Measurements from ENCODE around the gene NAALADL2.

The NAALADL2 gene

GRCh38 chr3:175619369-175619768 lies 760.2 kb downstream of the NAALADL2 start:
- no peak for DNase-seq

DNA sequence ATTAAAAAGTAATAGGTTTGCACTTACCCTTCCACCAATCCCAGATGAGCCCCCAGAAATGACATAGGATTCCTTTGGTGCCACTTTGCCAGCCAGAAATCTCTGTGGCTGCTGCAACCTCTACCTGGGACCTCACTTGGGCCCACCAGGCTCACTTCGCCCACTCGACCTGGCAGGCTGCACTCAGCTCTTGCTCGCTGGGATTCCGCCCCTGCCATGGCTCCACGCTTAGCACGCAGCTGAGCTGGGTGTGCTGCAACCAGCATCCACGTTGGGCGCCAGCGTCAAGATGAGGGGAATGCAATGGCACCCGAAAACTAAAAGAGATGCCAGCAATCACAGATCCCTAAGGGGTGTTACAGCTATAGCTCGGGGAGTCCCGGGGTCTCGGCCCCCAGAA lies 761.0 kb downstream of the NAALADL2 start:
- no peak for DNase-seq

DNA sequence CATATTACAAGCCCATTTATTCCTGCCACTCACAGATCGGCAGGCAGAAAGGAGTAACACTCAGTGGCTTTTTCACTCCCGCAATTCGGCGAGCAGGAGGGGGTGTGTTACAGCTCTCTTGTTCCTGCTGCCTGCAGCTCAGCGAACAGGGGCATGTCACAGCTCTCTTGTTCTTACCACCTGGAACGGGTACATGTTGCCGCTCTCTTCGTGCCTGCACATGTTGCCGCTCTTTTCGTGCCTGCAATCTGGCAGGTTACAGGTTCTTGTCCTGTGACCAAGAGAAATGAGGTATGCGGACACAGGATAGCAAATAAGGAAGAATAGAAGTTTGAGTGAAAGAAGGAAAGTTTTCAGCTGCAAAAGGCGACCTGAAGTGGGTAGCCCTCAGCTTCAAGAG lies 761.4 kb downstream of the NAALADL2 start:
- DNase-seq = no peak

DNA sequence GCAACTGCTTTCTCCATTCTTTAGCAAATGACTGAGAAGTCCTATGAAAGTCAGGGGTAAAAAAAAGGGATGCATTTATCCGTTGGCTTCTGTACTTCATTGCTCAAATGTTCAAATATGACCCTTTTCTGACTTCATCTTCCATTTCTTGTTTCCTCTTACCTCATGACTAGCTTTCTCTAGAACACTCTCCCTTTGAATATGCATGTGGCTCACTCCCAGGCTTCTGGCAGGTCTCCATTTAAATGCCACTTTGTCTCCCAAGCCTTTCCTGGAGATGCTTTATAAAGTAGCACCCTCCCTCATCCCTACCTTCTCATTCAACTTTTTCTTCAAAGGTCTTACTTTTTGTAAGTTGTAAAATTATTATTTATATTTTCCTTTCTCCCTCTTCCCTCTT lies 781.8 kb downstream of the NAALADL2 start:
- DNase-seq = no peak

DNA sequence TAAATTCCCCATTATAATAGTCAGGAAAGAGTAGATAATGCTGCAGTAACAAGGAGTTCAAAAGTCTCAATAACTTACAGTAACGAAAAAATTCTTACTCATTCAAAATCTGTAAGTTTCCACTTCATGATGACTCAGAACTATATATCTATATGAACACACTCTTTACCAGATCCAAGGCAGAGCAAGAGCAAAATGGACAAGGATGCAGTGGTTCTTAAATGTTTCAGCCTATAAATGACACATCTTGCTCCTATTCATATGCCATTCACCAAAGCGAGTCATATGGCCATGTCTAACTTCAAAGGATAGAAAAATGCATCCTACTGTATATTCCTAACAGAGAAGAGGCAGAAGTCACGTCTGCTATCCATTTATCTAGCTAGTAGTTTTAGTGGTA lies 787.7 kb downstream of the NAALADL2 start:
- DNase-seq = no peak

GRCh38 chr3:175648899-175649298 lies 789.8 kb downstream of the NAALADL2 start:
- DNase-seq = no peak

DNA sequence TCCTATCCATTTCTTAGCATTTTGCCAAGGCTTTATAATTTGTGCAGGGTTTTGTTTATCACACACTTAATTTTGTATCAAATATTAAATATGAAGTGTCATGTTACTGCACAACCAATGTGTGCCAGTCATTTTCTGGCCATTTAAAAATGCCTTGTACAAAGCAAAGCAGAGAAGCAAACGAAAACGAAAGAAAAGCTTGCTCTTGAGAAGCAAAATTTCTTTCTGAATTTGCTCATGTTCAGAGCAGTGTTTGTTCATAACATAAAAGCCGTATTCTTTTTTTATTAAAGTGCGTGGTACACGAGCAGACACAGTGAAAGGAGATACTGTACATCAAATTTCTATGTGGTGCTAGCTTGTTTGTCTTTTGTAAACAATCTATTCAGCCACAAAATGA lies 792.6 kb downstream of the NAALADL2 start:
- no peak for DNase-seq

- DNase-seq = no peak
Observed at GRCh38 chr3:175655351-175655750, 796.2 kb downstream of the NAALADL2 start.

GRCh38 chr3:175656461-175656860 lies 797.3 kb downstream of the NAALADL2 start:
- no peak for DNase-seq

DNA sequence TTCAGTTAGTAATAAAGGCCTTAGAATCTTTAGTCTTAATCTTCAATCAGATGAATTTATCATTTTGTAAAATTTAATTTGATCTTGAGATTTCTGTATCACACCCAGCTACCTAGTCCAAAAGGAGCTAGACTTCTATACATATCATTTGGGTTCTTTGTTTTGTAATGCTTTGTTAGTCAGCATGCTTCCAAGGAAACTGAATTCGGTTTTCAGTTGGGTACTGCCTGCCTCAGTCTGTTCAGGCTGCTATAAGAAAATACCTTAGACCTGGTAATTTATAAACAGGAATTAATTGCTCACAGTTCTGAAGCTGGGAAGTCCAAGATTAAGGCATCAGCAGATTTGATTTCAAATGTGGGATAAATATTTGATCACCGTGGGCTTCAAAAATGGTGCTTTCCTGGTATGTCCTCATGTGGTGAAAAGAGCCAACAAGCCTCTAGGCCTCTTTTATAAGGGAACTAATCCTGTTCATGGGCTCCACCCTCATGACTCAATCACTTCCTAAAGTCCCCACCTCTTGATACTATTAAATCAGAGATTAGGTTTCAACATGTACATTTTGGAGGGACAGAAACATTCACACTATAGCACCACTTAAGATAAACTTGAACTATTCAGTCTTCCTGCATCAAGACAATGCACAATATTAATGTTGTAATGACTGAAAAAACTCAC lies 800.7 kb downstream of the NAALADL2 start:
- DNase-seq = no peak

- DNase-seq = no peak
Observed at GRCh38 chr3:175662815-175663214, 803.7 kb downstream of the NAALADL2 start.

DNA sequence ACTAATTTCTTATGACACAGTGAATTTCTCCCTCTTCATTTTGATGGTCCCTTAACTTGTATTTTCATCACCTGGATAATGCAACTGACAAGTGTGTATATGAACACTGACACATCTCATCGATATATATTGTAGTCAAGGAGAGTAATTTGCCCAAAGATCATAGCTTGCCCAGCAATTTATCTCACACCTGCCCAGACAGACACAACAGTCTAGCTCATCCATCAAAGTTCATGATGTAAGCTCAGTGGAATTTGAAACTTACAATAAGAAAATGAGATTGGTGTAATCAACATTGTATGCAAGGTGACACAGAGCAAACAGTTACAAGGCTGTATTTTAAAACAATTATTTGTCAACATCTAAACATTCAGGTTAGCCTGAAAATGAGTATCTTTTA lies 805.8 kb downstream of the NAALADL2 start:
- DNase-seq = no peak

- no peak for DNase-seq
Observed at GRCh38 chr3:175668300-175668699, 809.2 kb downstream of the NAALADL2 start.

DNA sequence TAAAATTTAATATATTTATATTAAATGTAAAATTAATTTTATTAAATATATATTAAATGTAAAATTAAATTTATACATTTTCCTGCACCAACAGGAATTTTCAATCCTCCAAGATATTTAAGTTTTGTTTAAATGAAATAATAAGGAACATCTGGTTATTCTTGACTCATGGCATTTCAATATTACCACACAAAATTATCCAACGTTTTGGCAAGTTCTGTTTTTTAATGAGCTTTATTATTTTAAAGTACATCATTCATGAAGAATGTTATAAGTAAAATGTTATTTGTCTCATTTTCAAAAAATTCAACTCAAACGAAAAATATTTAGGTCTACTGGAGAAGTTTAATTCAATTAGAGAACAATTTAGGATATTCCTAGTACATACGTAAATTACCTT lies 811.4 kb downstream of the NAALADL2 start:
- DNase-seq = no peak

- DNase-seq = no peak
Observed at GRCh38 chr3:175672119-175672689, 813.1 kb downstream of the NAALADL2 start.

GRCh38 chr3:175679568-175679967 lies 820.4 kb downstream of the NAALADL2 start:
- DNase-seq = no peak

- DNase-seq = no peak
Observed at GRCh38 chr3:175692256-175692655, 833.1 kb downstream of the NAALADL2 start.

DNA sequence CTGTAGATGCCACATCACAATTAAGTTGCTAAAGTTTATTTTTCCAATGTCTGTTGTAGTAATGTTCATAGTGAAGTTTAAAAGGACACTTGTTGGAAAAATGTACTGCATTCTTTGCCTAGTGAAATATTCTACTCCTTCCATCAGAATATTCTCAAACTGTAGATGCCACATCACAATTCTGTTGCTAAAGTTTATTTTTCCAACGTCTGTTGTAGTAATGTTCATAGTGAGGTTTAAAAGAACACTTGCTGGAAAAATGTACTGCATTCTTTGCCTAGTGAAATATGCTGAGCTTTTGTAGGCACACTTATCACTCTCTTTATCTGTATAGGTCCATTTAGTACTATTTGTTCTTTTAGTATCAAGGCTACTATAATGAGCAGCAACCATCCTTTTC lies 836.1 kb downstream of the NAALADL2 start:
- DNase-seq = no peak

- no peak for DNase-seq
Observed at GRCh38 chr3:175702956-175703355, 843.8 kb downstream of the NAALADL2 start.

- DNase-seq = no peak
Observed at GRCh38 chr3:175704366-175705055, 845.4 kb downstream of the NAALADL2 start.

- no peak for DNase-seq
Observed at GRCh38 chr3:175713268-175713667, 854.1 kb downstream of the NAALADL2 start.

- no peak for DNase-seq
Observed at GRCh38 chr3:175716446-175716845, 857.3 kb downstream of the NAALADL2 start.

DNA sequence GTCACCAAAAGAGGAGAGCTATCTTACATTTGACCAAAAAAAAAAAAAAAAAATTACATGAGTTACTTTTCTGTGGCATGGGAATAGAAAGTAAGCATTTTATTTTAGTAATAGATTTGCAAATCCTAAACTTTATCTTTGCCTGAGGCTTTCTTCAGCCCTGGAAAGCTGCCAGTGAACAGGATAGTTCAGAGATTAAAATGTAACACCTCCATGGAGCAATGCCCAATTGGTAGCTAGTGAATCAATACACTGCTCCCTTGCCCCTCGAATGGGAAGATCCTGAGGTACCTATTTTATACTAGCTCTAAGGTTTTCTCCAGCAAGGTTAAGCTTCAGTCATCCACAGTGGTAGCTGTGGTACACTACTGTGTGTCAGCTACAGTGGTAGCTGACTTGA lies 867.1 kb downstream of the NAALADL2 start:
- DNase-seq = no peak

DNA sequence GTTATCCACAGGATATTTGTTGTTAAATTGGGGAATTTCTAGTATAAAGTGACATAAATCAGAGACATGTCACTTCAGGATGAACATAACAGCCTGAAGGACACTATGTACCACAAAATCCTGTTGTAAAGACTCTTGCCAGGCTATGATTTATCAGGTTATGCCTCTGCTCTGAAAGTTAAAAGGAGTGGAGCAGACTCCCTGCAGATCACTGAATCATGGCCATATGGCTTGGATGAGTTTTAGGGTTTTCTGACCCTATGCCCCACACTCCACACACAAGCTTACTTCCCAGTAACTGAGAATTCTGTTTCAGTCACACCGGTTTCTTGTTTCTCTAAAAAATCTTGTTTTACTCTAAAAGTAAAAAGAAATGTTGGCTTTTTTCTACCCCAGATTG lies 869.4 kb downstream of the NAALADL2 start:
- DNase-seq = no peak

DNA sequence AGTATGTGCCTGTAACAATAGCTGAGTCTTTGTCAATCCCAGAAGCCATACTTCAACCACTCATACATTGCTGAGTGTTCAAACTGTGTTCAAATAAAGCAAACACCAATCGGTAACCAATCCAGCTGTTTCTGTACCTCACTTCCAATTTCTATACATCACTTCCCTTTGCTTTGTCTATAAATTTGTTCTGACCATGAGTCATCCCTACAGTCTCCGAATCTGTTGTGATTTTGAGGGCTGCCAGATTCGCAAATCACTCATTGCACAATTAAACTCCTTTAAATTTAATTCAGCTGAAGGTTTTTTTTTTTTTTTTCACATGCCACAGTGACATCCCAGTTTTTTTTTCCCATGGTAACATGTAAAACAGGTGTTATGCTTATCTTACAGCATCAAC lies 870.3 kb downstream of the NAALADL2 start:
- no peak for DNase-seq

Data from stimulated activated CD4-positive, alpha-beta T cell treated with anti-CD3 and anti-CD28 coated beads, Interleukin-15, amount 100 ng/mL, for 24 hours (primary cell).